HepG2 (cell line): ENCODE measurements around the gene FIS1. TPM values are rescaled to one million over a fixed set of nuclear protein-coding genes. Genes with fewer than 3 reads are reported as not detected.

ENCODE experiments used
- ERF ChIP-seq: IDR thresholded peaks from 2 replicates; pipeline ENCODE4 v1.6.1; 2018; ENCODE audit warnings: missing biosample characterization, missing genetic modification reagents
- FOSL2 ChIP-seq: sonication (generic); formaldehyde crosslinking; IDR thresholded peaks from 2 replicates; pipeline ENCODE4 v1.4.0; 2020; ENCODE audit warnings: missing genetic modification reagents
- HOXA5 ChIP-seq: sonication (generic); formaldehyde crosslinking; IDR thresholded peaks from 2 replicates; pipeline ENCODE4 v1.4.0; 2020; ENCODE audit warnings: missing genetic modification reagents
- ISL2 ChIP-seq: sonication (generic); formaldehyde crosslinking; IDR thresholded peaks from 2 replicates; pipeline ENCODE4 v1.5.0; 2020; ENCODE audit warnings: missing genetic modification reagents
- JUND ChIP-seq: sonication (generic); formaldehyde crosslinking; IDR thresholded peaks from 2 replicates; pipeline ENCODE4 v1.8.0; 2022; ENCODE audit warnings: mild to moderate bottlenecking, missing genetic modification reagents
- KDM2A ChIP-seq: sonication (generic); formaldehyde crosslinking; IDR thresholded peaks from 2 replicates; pipeline ENCODE4 v1.4.0; 2020; ENCODE audit warnings: low read depth, missing genetic modification reagents, borderline replicate concordance
- LCORL ChIP-seq, 2 experiments: fragments of 450-650 bp in 1 of 2; sonication (generic) in 1 of 2; formaldehyde crosslinking in 1 of 2; IDR thresholded peaks; 2 replicates each; pipeline versions ENCODE4 v1.5.0 to v1.6.1; 2017 to 2020; ENCODE audit warnings: antibody characterized with exemption in 1 of 2, missing genetic modification reagents in 1 of 2
- NCOR1 ChIP-seq: fragments of 200-600 bp; sonication (generic); IDR thresholded peaks from 2 replicates; pipeline ENCODE4 v1.7.0; 2017; ENCODE audit warnings: antibody characterized with exemption, low read length, borderline replicate concordance
- NFE2 ChIP-seq: sonication (generic); formaldehyde crosslinking; IDR thresholded peaks from 2 replicates; pipeline ENCODE4 v1.4.0; 2020; ENCODE audit warnings: missing genetic modification reagents
- POLR2A ChIP-seq, 2 experiments: IDR thresholded peaks; 2 replicates each; pipeline ENCODE4 v1.6.1; 2011; ENCODE audit warnings: low read depth in 2 of 2, low read length in 2 of 2, mild to moderate bottlenecking in 1 of 2, moderate library complexity in 1 of 2; ENCODE audit not compliant: insufficient read depth in 1 of 2
- SOX6 ChIP-seq, 2 experiments: fragments of 450-650 bp in 1 of 2; sonication (generic) in 1 of 2; formaldehyde crosslinking in 1 of 2; IDR thresholded peaks; 2 replicates each; pipeline versions ENCODE4 v1.4.0 to v1.6.1; 2017 to 2020; ENCODE audit warnings: antibody characterized with exemption in 1 of 2, mild to moderate bottlenecking in 1 of 2, missing genetic modification reagents in 1 of 2
- SRSF1 ChIP-seq: fragments of 200-400 bp; formaldehyde crosslinking; optimal IDR thresholded peaks from 2 replicates; pipeline ENCODE3; 2017; ENCODE audit warnings: mild to moderate bottlenecking, low read depth, low read length, moderate library complexity
- TARDBP ChIP-seq: sonication (generic); formaldehyde crosslinking; IDR thresholded peaks from 2 replicates; pipeline ENCODE4 v1.8.0; 2022; ENCODE audit warnings: mild to moderate bottlenecking, missing genetic modification reagents
- ZC3H13 ChIP-seq: sonication (generic); formaldehyde crosslinking; IDR thresholded peaks from 2 replicates; pipeline ENCODE4 v1.8.1; 2023; ENCODE audit warnings: mild to moderate bottlenecking, missing genetic modification reagents, moderate library complexity
- ZFP90 ChIP-seq: sonication (generic); formaldehyde crosslinking; IDR thresholded peaks from 2 replicates; pipeline ENCODE4 v1.8.0; 2022; ENCODE audit warnings: missing genetic modification reagents, mild to moderate bottlenecking, inconsistent platforms, borderline replicate concordance
- ZNF776 ChIP-seq: sonication (generic); formaldehyde crosslinking; IDR thresholded peaks from 2 replicates; pipeline ENCODE4 v1.4.0; 2020; ENCODE audit warnings: mild to moderate bottlenecking, missing genetic modification reagents
- polyA plus RNA-seq, 8 experiments: library from polyadenylated mRNA; depleted of rRNA in 3 of 8; stranded (reverse) in 7 of 8; unstranded in 1 of 8; fragments of >200 nt; fragmentation: Illumina TruSeq in 4 of 8; extraction: Trizol in 4 of 8; gene quantifications; 2 replicates each; pipeline versions ENCODE4 v1.2.1 to v1.2.3, GENCODE V29; 2011 to 2016; ENCODE audit warnings: low read depth in 4 of 8, missing spikeins in 1 of 8, mixed read lengths in 1 of 8; ENCODE audit not compliant: insufficient read depth in 1 of 8
- total RNA-seq, 5 experiments: library from RNA; depleted of rRNA; stranded (reverse); fragments of >200 nt; fragmentation: Illumina TruSeq; extraction: Trizol; gene quantifications; 2 replicates each; pipeline ENCODE4 v1.2.3, GENCODE V29; 2016; ENCODE audit warnings: low read depth in 1 of 5
- TF ChIP-seq, protein P1 (sequence below): sonication (generic); formaldehyde crosslinking; conservative IDR thresholded peaks from 2 replicates; pipeline ENCODE4 v1.4.0; 2020; ENCODE audit warnings: mild to moderate bottlenecking, missing genetic modification reagents, moderate library complexity
- TF ChIP-seq, protein P2 (sequence below): sonication (generic); formaldehyde crosslinking; IDR thresholded peaks from 2 replicates; pipeline ENCODE4 v1.4.0; 2020; ENCODE audit warnings: missing genetic modification reagents
- TF ChIP-seq, protein P3 (sequence below): sonication (generic); formaldehyde crosslinking; IDR thresholded peaks from 2 replicates; pipeline ENCODE4 v1.4.0; 2020; ENCODE audit warnings: missing genetic modification reagents
- TF ChIP-seq, protein P4 (sequence below): sonication (generic); formaldehyde crosslinking; IDR thresholded peaks from 2 replicates; pipeline ENCODE4 v1.5.1; 2020; ENCODE audit warnings: missing genetic modification reagents, mild to moderate bottlenecking, borderline replicate concordance

Gene FIS1
- total and polyA plus RNA-seq, 2 of the 13 experiments (the other 11 are each of a cell fraction or from before 2014, with no cell fraction given): 97.5 to 101 TPM

DNA sequence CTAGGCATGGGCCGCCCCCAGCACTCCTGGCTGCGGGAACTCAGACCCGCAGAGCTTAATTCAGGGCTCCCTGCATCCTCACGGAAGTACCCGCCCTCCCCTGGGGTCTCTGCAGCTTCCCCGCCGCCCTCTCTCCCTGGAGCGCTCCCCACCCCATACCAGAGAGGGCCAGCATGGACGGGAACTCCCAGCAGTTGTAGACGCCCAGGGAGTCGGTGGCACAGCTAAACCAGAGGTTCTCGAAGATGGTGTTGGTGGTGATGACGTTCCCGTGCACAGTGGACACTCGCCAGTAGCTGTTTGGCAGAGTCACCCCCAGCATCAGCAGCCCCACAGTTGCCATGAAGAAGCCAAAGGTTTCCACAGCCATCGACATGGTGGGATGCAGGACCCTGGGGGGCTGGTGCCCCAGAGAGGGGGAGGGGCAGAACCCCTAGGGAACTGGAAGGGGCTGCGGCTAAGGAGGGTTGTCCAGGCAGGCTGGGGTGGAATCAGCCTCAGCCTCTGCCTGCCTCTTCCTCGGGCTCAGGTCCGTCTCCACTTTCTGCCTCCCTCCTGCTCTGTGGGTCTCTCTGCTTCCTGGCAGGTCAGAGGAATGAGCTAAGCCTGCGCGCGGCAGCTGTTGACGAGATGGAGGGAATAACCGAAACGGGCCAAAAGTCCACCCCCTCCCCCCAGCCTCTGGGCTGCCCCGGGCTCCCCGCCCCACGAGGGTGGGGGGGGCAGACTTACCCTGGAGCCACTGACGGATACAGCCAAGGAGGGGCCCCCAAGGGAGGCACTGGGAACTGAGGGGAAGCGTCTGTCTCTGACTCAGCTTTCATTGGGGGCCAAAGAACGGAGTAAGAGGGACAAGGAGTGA lies 7.4 kb downstream of the FIS1 start, which contains the start of gene CLDN15 (continued):
- TF ChIP-seq SRSF1 (no peak), POLR2A (IDR thresholded peaks at IDR 0.05; ENCODE audit: insufficient read depth in 1 of 2, low read depth in 2 of 2, low read length in 2 of 2) (peak in 1 of 2 experiments; percentile 56; a peak in 1 of 4 replicates), ISL2 (CRISPR knock-in tag) (0 out of 2 replicates have a peak, but pooled peaks have one; percentile 38), SOX6 (IDR thresholded peaks at IDR 0.05) (no peak), SOX6 (CRISPR knock-in tag; IDR thresholded peaks at IDR 0.05) (peak; percentile 27; the same call in 1 of the 2 replicates), ZFP90 (CRISPR knock-in tag) (0 out of 2 replicates have a peak, but pooled peaks have one; percentile 48), NCOR1 (0 out of 2 replicates have a peak, but pooled peaks have one; percentile 42), FOSL2 (CRISPR knock-in tag) (peak; percentile 12; the same call in 1 of the 2 replicates), NFE2 (CRISPR knock-in tag) (no peak), ZC3H13 (CRISPR knock-in tag) (0 out of 2 replicates have a peak, but pooled peaks have one; percentile 67), ERF (CRISPR knock-in tag) (0 out of 2 replicates have a peak, but pooled peaks have one; percentile 41), HOXA5 (CRISPR knock-in tag) (0 out of 2 replicates have a peak, but pooled peaks have one; percentile 47), TARDBP (peak; percentile 30; the same call in 1 of the 2 replicates), LCORL (IDR thresholded peaks at IDR 0.05) (no peak), LCORL (CRISPR knock-in tag; IDR thresholded peaks at IDR 0.05) (peak; percentile 84), KDM2A (CRISPR knock-in tag) (peak; percentile 51; the same call in 1 of the 2 replicates), JUND (0 out of 2 replicates have a peak, but pooled peaks have one; percentile 8), ZNF776 (CRISPR knock-in tag) (0 out of 2 replicates have a peak, but pooled peaks have one; percentile 8)
- TF ChIP-seq, protein P1, sequence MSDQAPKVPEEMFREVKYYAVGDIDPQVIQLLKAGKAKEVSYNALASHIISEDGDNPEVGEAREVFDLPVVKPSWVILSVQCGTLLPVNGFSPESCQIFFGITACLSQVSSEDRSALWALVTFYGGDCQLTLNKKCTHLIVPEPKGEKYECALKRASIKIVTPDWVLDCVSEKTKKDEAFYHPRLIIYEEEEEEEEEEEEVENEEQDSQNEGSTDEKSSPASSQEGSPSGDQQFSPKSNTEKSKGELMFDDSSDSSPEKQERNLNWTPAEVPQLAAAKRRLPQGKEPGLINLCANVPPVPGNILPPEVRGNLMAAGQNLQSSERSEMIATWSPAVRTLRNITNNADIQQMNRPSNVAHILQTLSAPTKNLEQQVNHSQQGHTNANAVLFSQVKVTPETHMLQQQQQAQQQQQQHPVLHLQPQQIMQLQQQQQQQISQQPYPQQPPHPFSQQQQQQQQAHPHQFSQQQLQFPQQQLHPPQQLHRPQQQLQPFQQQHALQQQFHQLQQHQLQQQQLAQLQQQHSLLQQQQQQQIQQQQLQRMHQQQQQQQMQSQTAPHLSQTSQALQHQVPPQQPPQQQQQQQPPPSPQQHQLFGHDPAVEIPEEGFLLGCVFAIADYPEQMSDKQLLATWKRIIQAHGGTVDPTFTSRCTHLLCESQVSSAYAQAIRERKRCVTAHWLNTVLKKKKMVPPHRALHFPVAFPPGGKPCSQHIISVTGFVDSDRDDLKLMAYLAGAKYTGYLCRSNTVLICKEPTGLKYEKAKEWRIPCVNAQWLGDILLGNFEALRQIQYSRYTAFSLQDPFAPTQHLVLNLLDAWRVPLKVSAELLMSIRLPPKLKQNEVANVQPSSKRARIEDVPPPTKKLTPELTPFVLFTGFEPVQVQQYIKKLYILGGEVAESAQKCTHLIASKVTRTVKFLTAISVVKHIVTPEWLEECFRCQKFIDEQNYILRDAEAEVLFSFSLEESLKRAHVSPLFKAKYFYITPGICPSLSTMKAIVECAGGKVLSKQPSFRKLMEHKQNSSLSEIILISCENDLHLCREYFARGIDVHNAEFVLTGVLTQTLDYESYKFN (CRISPR knock-in tag): peak; percentile 75
- TF ChIP-seq, protein P2, sequence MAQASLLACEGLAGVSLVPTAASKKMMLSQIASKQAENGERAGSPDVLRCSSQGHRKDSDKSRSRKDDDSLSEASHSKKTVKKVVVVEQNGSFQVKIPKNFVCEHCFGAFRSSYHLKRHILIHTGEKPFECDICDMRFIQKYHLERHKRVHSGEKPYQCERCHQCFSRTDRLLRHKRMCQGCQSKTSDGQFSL (CRISPR knock-in tag): peak; percentile 96
- TF ChIP-seq, protein P3, sequence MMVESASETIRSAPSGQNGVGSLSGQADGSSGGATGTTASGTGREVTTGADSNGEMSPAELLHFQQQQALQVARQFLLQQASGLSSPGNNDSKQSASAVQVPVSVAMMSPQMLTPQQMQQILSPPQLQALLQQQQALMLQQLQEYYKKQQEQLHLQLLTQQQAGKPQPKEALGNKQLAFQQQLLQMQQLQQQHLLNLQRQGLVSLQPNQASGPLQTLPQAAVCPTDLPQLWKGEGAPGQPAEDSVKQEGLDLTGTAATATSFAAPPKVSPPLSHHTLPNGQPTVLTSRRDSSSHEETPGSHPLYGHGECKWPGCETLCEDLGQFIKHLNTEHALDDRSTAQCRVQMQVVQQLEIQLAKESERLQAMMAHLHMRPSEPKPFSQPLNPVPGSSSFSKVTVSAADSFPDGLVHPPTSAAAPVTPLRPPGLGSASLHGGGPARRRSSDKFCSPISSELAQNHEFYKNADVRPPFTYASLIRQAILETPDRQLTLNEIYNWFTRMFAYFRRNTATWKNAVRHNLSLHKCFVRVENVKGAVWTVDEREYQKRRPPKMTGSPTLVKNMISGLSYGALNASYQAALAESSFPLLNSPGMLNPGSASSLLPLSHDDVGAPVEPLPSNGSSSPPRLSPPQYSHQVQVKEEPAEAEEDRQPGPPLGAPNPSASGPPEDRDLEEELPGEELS: 0 out of 2 replicates have a peak, but pooled peaks have one; percentile 18
- TF ChIP-seq, protein P4, sequence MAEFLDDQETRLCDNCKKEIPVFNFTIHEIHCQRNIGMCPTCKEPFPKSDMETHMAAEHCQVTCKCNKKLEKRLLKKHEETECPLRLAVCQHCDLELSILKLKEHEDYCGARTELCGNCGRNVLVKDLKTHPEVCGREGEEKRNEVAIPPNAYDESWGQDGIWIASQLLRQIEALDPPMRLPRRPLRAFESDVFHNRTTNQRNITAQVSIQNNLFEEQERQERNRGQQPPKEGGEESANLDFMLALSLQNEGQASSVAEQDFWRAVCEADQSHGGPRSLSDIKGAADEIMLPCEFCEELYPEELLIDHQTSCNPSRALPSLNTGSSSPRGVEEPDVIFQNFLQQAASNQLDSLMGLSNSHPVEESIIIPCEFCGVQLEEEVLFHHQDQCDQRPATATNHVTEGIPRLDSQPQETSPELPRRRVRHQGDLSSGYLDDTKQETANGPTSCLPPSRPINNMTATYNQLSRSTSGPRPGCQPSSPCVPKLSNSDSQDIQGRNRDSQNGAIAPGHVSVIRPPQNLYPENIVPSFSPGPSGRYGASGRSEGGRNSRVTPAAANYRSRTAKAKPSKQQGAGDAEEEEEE (CRISPR knock-in tag): no peak
